ENCODE measurements around the gene NAT10.

Gene NAT10

DNA sequence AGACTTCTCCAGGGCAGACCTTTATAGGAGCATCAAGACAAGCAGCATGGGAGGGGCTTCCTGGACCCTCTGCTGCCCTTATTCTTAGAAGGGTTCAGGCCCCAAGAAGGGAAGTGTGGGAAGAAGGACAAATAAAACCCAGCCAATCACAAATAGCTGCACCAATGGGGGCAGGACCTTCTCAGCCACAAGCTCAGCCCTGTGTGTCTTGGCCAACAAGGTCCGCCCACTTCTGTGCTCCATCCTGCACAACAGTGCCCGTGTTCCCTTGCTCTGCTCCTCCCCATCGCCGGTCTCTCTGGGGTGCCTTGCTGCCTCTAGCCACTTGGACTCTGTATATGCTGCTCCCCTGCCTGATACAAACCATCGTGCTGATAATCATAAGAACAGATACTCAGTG lies 86.1 kb downstream of the NAT10 start:
- DNase-seq, result no peak

DNA sequence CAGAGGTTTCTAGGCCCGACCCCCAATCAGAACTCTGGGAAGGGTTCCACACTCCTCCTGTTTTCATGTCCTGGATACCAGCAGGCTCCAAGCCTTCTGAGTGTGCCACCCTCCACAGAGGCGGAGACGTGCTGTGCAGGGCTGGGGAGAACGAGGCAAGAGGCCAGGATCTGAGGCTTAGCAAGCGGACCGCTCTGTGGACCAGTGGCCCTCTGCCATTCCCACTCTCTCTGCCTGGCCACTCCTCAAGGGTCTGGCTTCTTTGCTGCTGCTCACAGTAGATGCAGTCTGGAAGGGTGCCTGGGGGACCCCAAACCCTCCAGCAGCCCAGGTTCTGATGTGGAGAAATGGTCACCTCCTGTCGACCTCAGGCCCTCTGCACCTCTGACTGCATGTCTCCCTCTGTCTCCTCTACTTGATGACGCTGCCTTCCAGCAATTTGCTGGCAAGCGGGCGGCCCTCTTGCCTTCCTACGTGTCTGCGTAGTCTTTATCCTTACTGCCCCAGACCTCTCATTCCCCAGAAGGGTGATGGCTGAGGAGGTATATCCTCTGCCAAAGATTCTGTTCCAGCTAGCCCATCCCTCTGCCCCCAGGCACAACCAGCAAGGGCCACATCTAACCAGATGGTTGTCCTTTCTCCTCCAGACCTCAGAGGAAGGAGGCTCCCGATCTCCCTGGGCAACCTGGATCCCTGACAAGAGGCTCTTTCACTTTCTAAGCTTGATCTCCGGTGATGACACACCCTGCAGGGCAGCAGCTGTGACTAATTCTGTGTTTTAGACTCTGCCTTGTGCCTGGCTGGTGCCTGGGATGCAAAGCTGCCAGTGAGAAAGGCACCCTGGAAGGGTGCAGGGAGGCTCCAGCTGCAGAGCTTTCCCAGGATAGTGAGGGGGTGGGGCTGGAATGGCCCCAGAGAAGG lies 87.3 kb downstream of the NAT10 start:
- no peak for DNase-seq

DNA sequence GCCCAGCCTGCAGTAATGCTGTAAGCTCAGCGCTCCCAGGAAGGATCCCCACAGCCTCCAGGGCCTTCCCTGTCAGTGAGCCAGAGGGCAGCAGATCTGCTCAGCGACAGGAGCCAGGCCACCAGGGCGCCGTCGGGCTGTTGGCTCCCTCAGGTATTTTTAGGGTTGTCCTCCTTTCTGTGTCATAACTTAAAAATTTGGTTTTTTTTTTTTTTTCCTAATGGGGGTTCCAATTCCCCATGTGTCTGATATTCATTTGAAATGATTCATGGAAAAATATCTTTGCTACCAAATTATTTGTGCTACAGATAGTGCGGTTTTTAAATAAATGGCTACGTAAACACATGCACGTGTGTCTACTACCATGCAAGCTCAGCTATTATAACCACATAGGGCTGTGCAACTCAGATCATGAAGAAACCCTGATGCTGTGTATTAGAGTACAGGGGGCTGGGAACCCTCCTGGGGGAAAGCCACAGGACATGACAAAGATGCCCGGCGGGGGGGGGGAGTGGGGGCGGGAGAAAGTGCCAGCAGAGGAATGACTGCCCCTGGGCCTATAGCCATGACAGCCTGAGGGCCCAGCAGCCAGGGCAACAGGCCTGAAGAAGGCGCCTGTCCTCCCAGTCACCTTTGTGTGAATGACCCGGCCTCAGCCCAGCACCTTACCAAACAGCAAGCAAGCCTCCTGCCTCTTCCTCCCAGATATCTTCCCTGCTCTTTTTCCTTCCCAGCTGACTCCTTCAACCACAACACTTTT lies 89.3 kb downstream of the NAT10 start:
- DNase-seq, result no peak
